ENCODE measurements around the gene ZNF426. TPM values are rescaled to one million over a fixed set of nuclear protein-coding genes. Genes with fewer than 3 reads are reported as not detected.

Gene ZNF426
- total RNA-seq, 4 donors from 2014 or later = 13.7 to 19.4 (median 17.5) TPM

DNA sequence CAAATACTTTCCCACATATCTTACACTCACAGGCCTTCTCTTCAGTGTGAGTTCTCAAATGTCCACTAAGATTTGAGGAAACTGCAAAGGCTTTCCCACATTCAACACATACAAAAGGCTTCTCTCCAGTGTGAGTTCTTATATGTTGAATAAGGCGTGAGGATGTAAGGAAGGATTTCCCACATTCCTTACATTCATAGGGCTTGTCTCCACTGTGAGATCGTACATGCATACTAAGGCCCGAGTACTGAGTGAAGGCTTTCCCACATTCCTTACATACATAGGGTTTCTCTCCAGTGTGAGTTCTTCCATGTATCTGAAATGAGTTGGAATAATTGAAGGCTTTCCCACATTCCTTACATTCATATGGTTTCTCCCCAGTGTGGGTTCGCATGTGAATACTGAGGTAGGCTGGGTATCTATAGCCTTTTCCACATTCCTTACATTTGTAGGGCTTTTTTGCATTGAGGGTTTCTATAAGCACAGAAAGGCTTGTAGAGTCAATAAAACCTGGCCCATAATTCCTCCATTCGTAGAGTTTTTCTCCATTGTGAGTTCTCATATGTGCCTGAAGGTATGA is 9.6 kb downstream of the ZNF426 start:
- H3K4me1 ChIP-seq = no peaks in the 10 kb centered on the region
- intact Hi-C loops (cut with DNase I) = no loop called here
- H3K9me3 ChIP-seq = peaks cover 62 to 100% (median 99%) of the 10 kb centered on the region in 4 donors
- 98% methylated on average over 5 of the region's 5 CpGs for WGBS
- H3K36me3 ChIP-seq = peaks cover 72 to 95% (median 91%) of the 10 kb centered on the region in 4 donors
- no peaks in the 10 kb centered on the region for H3K27me3 ChIP-seq
- no peak overlapping the region for H3K27ac ChIP-seq (replicated peaks in 1 of 4)
- TF ChIP-seq POLR2A (IDR thresholded peaks at IDR 0.05; ENCODE audit: low read depth) (no peak), EP300 (IDR thresholded peaks at IDR 0.05) (no peak), POLR2AphosphoS5 (IDR thresholded peaks at IDR 0.05) (no peak)
- TF ChIP-seq, protein P1, sequence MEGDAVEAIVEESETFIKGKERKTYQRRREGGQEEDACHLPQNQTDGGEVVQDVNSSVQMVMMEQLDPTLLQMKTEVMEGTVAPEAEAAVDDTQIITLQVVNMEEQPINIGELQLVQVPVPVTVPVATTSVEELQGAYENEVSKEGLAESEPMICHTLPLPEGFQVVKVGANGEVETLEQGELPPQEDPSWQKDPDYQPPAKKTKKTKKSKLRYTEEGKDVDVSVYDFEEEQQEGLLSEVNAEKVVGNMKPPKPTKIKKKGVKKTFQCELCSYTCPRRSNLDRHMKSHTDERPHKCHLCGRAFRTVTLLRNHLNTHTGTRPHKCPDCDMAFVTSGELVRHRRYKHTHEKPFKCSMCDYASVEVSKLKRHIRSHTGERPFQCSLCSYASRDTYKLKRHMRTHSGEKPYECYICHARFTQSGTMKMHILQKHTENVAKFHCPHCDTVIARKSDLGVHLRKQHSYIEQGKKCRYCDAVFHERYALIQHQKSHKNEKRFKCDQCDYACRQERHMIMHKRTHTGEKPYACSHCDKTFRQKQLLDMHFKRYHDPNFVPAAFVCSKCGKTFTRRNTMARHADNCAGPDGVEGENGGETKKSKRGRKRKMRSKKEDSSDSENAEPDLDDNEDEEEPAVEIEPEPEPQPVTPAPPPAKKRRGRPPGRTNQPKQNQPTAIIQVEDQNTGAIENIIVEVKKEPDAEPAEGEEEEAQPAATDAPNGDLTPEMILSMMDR (IDR thresholded peaks at IDR 0.05) = no peak
- DNase-seq (ENCODE audit: extremely low spot score) = no peak
- no peak overlapping the region for H3K4me3 ChIP-seq

DNA sequence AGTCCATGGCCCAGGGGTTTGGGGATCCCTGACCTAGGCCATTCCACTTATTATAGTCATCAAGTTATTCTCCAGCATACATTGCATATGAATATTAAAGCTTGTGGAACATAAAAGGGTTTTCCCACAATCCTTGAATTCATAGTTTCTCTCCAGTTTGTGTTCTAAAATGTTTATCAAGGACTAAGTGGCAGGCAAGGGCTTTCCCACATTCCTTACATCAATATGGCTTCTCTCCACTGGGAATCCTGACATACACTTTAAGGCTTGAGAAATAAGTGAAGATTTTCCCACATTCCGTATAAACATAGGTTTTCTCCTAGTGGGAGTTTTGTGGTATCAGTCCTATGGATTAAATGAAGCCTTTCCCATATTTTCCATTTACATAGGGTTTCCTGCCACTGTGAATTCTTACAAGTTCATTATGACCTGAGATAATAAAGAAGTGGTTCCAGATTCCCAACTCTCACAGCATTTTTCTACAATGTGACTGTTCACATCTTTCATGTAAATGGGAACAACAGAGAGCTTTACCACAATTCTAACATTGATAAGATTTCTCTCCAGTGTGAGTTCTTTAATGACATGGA is 14.5 kb downstream of the ZNF426 start:
- Histone ChIP-seq H3K4me3 (no peak overlapping the region), H3K27me3 (no peaks in the 10 kb centered on the region), H3K4me1 (no peaks in the 10 kb centered on the region), H3K36me3 (peaks cover 23 to 60% (median 53%) of the 10 kb centered on the region in 4 donors), H3K9me3 (peaks cover 45 to 100% (median 100%) of the 10 kb centered on the region in 4 donors), H3K27ac (replicated peaks in 1 of 4) (no peak overlapping the region)
- WGBS = 100% methylated on average over 1 of the region's 1 CpG
- TF ChIP-seq, protein P1 (IDR thresholded peaks at IDR 0.05) = no peak
- TF ChIP-seq POLR2A (IDR thresholded peaks at IDR 0.05; ENCODE audit: low read depth) = no peak
- TF ChIP-seq POLR2AphosphoS5 (IDR thresholded peaks at IDR 0.05) = no peak
- no peak for TF ChIP-seq EP300 (IDR thresholded peaks at IDR 0.05)
- no peak for DNase-seq (ENCODE audit: extremely low spot score)
- intact Hi-C loops (cut with DNase I) = no loop called here

DNA sequence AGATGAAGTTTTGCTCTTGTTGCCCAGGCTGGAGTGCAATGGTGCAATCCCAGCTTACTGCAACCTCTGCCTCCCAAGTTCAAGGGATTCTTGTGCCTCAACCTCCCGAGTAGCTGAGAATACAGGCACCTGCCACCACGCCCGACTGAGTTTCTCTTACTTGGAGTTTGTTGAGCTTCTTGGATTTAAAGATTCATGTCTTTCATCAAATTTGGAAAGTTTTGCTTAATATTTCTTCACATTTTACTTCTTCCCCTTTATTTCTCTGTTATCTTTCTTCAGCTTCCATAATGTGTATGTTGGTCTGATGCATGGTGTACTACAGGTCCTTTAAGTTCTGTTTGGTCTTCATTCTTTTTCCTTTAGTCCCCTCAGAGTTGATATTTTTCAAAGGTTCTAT is 31.2 kb downstream of the ZNF426 start:
- 85% methylated on average over 3 of the region's 3 CpGs for WGBS
- H3K27me3 ChIP-seq = no peaks in the 10 kb centered on the region
- H3K4me1 ChIP-seq = no peaks in the 10 kb centered on the region
- TF ChIP-seq POLR2AphosphoS5 (IDR thresholded peaks at IDR 0.05) (no peak), EP300 (IDR thresholded peaks at IDR 0.05) (no peak), POLR2A (IDR thresholded peaks at IDR 0.05; ENCODE audit: low read depth) (no peak)
- TF ChIP-seq, protein P1 (IDR thresholded peaks at IDR 0.05) = no peak
- H3K27ac ChIP-seq (replicated peaks in 1 of 4) = no peak overlapping the region
- H3K4me3 ChIP-seq = no peak overlapping the region
- no peaks in the 10 kb centered on the region for H3K36me3 ChIP-seq
- intact Hi-C loops (cut with DNase I) = no loop called here
- DNase-seq (ENCODE audit: extremely low spot score) = no peak
- peaks cover 0 to 84% (median 63%) of the 10 kb centered on the region in 4 donors for H3K9me3 ChIP-seq

DNA sequence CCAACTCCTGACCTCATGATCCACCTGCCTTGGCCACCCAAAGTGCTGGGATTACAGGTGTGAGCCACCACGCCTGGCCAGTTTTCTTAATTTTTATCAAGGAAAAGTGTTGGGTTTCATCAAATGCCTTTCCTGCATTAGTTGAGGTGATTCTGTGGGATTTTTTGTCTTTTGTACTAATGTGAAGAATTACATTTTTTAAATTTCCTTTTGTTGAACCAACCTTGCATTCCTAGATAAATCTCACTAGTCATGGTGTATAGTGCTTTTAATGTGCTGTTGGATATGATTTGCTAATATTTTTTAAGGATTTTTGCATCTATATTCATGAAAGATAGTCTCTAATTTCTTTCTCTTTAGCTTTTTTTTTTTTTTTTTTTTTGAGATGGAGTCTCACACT is 37.6 kb downstream of the ZNF426 start:
- Histone ChIP-seq H3K4me1 (no peaks in the 10 kb centered on the region), H3K36me3 (no peaks in the 10 kb centered on the region), H3K4me3 (no peak overlapping the region), H3K9me3 (peaks cover 0 to 99% (median 92%) of the 10 kb centered on the region in 4 donors), H3K27ac (replicated peaks in 1 of 4) (no peak overlapping the region), H3K27me3 (peaks cover 0 to 25% (median 3%) of the 10 kb centered on the region in 4 donors)
- intact Hi-C loops (cut with DNase I) = no loop called here
- 75% methylated on average over 1 of the region's 1 CpG for WGBS
- no peak for DNase-seq (ENCODE audit: extremely low spot score)
- TF ChIP-seq, protein P1 (IDR thresholded peaks at IDR 0.05) = no peak
- TF ChIP-seq POLR2AphosphoS5 (IDR thresholded peaks at IDR 0.05) (no peak), POLR2A (IDR thresholded peaks at IDR 0.05; ENCODE audit: low read depth) (no peak), EP300 (IDR thresholded peaks at IDR 0.05) (no peak)

Measured in esophagus muscularis mucosa (tissue), 4 donors.